K562 (cell line): ENCODE data around the gene ASCL2. TPM values are rescaled to one million over a fixed set of nuclear protein-coding genes. Genes with fewer than 3 reads are reported as not detected.

Source experiments
- ATF1 ChIP-seq, 2 experiments: fragments of 450-650 bp in 1 of 2; IDR thresholded peaks; 2 replicates each; pipeline ENCODE4 v1.6.1; 2016; ENCODE audit warnings: missing compliant biosample characterization in 1 of 2, missing genetic modification characterization in 1 of 2
- CXXC5 ChIP-seq: fragments of 250-450 bp; sonication (Bioruptor Pico); IDR thresholded peaks from 2 replicates; pipeline ENCODE4 v1.8.0; 2022; ENCODE audit warnings: inconsistent platforms, mild to moderate bottlenecking, moderate library complexity
- ETV1 ChIP-seq: fragments of 450-650 bp; conservative IDR thresholded peaks from 2 replicates; pipeline ENCODE4 v1.6.1; 2016; ENCODE audit warnings: missing genetic modification characterization, control low read depth, low read depth, missing compliant biosample characterization
- GABPB1 ChIP-seq: sonication (generic); formaldehyde crosslinking; IDR thresholded peaks from 2 replicates; pipeline ENCODE4 v1.8.0; 2022; ENCODE audit warnings: mild to moderate bottlenecking, missing genetic modification reagents
- HDAC6 ChIP-seq: IDR thresholded peaks from 2 replicates; pipeline ENCODE4 v1.6.1; 2012; ENCODE audit warnings: low read depth, mild to moderate bottlenecking, control low read depth, inconsistent platforms, low read length, moderate library complexity
- HNRNPLL ChIP-seq: fragments of 200-400 bp; formaldehyde crosslinking; IDR thresholded peaks from 2 replicates; pipeline ENCODE4 v1.6.1; 2017; ENCODE audit warnings: low read length, low read depth, mild to moderate bottlenecking; ENCODE audit not compliant: poor library complexity, severe bottlenecking
- SAP30 ChIP-seq: fragments of 200-600 bp; sonication (generic); IDR thresholded peaks from 2 replicates; pipeline ENCODE4 v1.6.1; 2012; ENCODE audit warnings: borderline replicate concordance, low read depth, mild to moderate bottlenecking, moderate library complexity, low read length, control low read depth, inconsistent platforms; ENCODE audit not compliant: insufficient read depth, poor library complexity, severe bottlenecking
- SOX6 ChIP-seq: fragments of 450-650 bp; IDR thresholded peaks from 2 replicates; pipeline ENCODE4 v1.6.1; 2014; ENCODE audit warnings: mild to moderate bottlenecking
- STAG1 ChIP-seq: sonication (generic); formaldehyde crosslinking; IDR thresholded peaks from 2 replicates; pipeline ENCODE4 v1.5.0; 2020; ENCODE audit warnings: missing genetic modification reagents, borderline replicate concordance
- TEAD4 ChIP-seq, 2 experiments: sonication (generic) in 1 of 2; formaldehyde crosslinking in 1 of 2; IDR thresholded peaks; 2 replicates each; pipeline versions ENCODE4 v1.6.1 to v1.8.0; 2012 to 2022; ENCODE audit warnings: borderline replicate concordance in 1 of 2, inconsistent platforms in 1 of 2, low read length in 1 of 2, mild to moderate bottlenecking in 1 of 2, missing genetic modification reagents in 1 of 2
- ZFX ChIP-seq: sonication (generic); formaldehyde crosslinking; IDR thresholded peaks from 2 replicates; pipeline ENCODE4 v1.8.0; 2022; ENCODE audit warnings: mild to moderate bottlenecking, missing genetic modification reagents, moderate library complexity
- polyA plus RNA-seq, 8 experiments: library from polyadenylated mRNA; depleted of rRNA in 4 of 8; stranded (reverse) in 5 of 8; unstranded in 3 of 8; fragments of >200 nt; fragmentation: Nextera tagmentation in 2 of 8; fragmentation: Illumina TruSeq in 1 of 8; extraction: Ambion mirVana in 2 of 8; extraction: Trizol in 1 of 8; gene quantifications; 2 replicates each; pipeline versions ENCODE4 v1.2.1 to v1.2.3, GENCODE V29; 2011 to 2014; ENCODE audit warnings: inconsistent platforms in 1 of 8, missing spikeins in 1 of 8
- total RNA-seq, 7 experiments: library from RNA; depleted of rRNA in 6 of 7; stranded (reverse); fragments of >200 nt in 6 of 7; fragmentation: Illumina TruSeq in 2 of 7; extraction: Trizol in 2 of 7; gene quantifications; 2 replicates each; pipeline versions ENCODE4 v1.2.1 to v1.2.3, GENCODE V29; 2011 to 2021; ENCODE audit warnings: low replicate concordance in 1 of 7
- TF ChIP-seq, protein P1 (sequence below), 3 experiments: IDR thresholded peaks in 2 of 3; conservative IDR thresholded peaks in 1 of 3; 2 replicates each; pipeline ENCODE4 v1.5.1; 2011 to 2012; ENCODE audit warnings: low read length in 3 of 3, mild to moderate bottlenecking in 3 of 3, control low read depth in 2 of 3, improper control_type of control experiment in 1 of 3, inconsistent platforms in 1 of 3, low read depth in 1 of 3, mixed read lengths in 1 of 3, moderate library complexity in 1 of 3; ENCODE audit not compliant: insufficient read depth in 2 of 3
- TF ChIP-seq, protein P2 (sequence below): fragments of 250-450 bp; sonication (Bioruptor Pico); IDR thresholded peaks from 2 replicates; pipeline ENCODE4 v1.6.1; 2021; ENCODE audit warnings: mild to moderate bottlenecking
- TF ChIP-seq, protein P3 (sequence below): sonication (generic); formaldehyde crosslinking; IDR thresholded peaks from 2 replicates; pipeline ENCODE4 v1.8.0; 2023; ENCODE audit warnings: missing genetic modification reagents, mild to moderate bottlenecking, borderline replicate concordance
- TF ChIP-seq, protein P4 (sequence below): sonication (generic); formaldehyde crosslinking; IDR thresholded peaks from 2 replicates; pipeline ENCODE4 v1.8.0; 2022; ENCODE audit warnings: mild to moderate bottlenecking, missing genetic modification reagents

The ASCL2 gene
- total and polyA plus RNA-seq, 9 of the 15 experiments (the other 6 are each of a cell fraction or from before 2014, with no cell fraction given): 0.11 to 1.4 (median 0.36) TPM; not detected in 2

DNA sequence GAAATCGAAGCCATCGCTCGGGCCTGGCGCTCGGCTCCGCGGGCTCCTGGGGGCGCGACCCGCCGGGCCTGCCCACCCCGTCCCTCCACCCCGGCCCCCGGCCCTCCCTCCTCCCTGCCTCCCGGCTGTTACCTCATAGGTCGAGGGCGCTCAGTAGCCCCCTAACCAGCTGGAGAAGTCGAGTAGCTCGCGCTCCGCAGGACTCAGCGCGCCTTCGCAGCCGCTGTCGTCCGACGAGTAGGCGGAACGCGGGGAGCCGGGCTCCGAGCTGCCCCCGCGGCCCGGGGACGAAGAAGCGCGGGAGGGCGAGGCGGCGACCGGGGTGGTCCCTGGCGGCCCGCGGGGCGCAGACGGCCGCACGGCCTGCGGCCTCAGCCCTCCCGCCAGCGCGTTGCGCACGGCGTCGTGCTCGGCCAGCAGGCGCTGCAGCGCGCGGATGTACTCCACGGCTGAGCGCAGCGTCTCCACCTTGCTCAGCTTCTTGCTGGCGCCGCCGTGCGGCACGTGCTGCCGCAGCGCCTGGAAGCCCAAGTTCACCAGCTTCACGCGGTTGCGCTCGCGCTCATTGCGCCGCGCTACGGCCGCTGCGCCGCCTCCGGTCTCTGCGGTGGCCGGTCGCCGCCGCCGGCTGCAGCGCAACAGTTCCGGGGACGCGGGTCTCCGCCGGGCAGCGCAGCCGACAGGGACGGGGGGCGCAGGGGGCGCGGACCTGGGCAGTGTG is 627 bp downstream of the ASCL2 start (continued):
- TF ChIP-seq, protein P1, sequence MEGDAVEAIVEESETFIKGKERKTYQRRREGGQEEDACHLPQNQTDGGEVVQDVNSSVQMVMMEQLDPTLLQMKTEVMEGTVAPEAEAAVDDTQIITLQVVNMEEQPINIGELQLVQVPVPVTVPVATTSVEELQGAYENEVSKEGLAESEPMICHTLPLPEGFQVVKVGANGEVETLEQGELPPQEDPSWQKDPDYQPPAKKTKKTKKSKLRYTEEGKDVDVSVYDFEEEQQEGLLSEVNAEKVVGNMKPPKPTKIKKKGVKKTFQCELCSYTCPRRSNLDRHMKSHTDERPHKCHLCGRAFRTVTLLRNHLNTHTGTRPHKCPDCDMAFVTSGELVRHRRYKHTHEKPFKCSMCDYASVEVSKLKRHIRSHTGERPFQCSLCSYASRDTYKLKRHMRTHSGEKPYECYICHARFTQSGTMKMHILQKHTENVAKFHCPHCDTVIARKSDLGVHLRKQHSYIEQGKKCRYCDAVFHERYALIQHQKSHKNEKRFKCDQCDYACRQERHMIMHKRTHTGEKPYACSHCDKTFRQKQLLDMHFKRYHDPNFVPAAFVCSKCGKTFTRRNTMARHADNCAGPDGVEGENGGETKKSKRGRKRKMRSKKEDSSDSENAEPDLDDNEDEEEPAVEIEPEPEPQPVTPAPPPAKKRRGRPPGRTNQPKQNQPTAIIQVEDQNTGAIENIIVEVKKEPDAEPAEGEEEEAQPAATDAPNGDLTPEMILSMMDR (IDR thresholded peaks at IDR 0.05 in 2 of 3, conservative IDR thresholded peaks at IDR 0.05 in 1 of 3; ENCODE audit: insufficient read depth in 2 of 3, low read depth in 1 of 3, low read length in 3 of 3): peak in 1 of 3 experiments; percentile 47; a peak in 3 of 6 replicates
- no peak for TF ChIP-seq SOX6
- peak; percentile 83 for TF ChIP-seq CXXC5 (CRISPR knock-in tag)
- peak; percentile 30; the same call in 1 of the 2 replicates for TF ChIP-seq ZFX (CRISPR knock-in tag)
- TF ChIP-seq, protein P2, sequence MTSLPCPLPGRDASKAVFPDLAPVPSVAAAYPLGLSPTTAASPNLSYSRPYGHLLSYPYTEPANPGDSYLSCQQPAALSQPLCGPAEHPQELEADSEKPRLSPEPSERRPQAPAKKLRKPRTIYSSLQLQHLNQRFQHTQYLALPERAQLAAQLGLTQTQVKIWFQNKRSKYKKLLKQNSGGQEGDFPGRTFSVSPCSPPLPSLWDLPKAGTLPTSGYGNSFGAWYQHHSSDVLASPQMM (CRISPR knock-in tag): no peak
- TF ChIP-seq ATF1 (CRISPR knock-in tag; IDR thresholded peaks at IDR 0.05): no peak
- TF ChIP-seq ATF1 (tag; IDR thresholded peaks at IDR 0.05): no peak
- peak; percentile 95 for TF ChIP-seq HNRNPLL
- TF ChIP-seq ETV1 (tag): no peak
- TF ChIP-seq STAG1 (CRISPR knock-in tag): peak; percentile 41
- TF ChIP-seq TEAD4 (IDR thresholded peaks at IDR 0.05; ENCODE audit: low read length): no peak
- TF ChIP-seq TEAD4 (CRISPR knock-in tag; IDR thresholded peaks at IDR 0.05; ENCODE audit: borderline replicate concordance): peak; percentile 44; the same call in 1 of the 2 replicates
- TF ChIP-seq SAP30: no peak
- TF ChIP-seq GABPB1 (CRISPR knock-in tag): peak; percentile 47; the same call in 1 of the 2 replicates
- peak; percentile 97 for TF ChIP-seq HDAC6
- TF ChIP-seq, protein P3, sequence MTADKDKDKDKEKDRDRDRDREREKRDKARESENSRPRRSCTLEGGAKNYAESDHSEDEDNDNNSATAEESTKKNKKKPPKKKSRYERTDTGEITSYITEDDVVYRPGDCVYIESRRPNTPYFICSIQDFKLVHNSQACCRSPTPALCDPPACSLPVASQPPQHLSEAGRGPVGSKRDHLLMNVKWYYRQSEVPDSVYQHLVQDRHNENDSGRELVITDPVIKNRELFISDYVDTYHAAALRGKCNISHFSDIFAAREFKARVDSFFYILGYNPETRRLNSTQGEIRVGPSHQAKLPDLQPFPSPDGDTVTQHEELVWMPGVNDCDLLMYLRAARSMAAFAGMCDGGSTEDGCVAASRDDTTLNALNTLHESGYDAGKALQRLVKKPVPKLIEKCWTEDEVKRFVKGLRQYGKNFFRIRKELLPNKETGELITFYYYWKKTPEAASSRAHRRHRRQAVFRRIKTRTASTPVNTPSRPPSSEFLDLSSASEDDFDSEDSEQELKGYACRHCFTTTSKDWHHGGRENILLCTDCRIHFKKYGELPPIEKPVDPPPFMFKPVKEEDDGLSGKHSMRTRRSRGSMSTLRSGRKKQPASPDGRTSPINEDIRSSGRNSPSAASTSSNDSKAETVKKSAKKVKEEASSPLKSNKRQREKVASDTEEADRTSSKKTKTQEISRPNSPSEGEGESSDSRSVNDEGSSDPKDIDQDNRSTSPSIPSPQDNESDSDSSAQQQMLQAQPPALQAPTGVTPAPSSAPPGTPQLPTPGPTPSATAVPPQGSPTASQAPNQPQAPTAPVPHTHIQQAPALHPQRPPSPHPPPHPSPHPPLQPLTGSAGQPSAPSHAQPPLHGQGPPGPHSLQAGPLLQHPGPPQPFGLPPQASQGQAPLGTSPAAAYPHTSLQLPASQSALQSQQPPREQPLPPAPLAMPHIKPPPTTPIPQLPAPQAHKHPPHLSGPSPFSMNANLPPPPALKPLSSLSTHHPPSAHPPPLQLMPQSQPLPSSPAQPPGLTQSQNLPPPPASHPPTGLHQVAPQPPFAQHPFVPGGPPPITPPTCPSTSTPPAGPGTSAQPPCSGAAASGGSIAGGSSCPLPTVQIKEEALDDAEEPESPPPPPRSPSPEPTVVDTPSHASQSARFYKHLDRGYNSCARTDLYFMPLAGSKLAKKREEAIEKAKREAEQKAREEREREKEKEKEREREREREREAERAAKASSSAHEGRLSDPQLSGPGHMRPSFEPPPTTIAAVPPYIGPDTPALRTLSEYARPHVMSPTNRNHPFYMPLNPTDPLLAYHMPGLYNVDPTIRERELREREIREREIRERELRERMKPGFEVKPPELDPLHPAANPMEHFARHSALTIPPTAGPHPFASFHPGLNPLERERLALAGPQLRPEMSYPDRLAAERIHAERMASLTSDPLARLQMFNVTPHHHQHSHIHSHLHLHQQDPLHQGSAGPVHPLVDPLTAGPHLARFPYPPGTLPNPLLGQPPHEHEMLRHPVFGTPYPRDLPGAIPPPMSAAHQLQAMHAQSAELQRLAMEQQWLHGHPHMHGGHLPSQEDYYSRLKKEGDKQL: 0 out of 2 replicates have a peak, but pooled peaks have one; percentile 76
- TF ChIP-seq, protein P4, sequence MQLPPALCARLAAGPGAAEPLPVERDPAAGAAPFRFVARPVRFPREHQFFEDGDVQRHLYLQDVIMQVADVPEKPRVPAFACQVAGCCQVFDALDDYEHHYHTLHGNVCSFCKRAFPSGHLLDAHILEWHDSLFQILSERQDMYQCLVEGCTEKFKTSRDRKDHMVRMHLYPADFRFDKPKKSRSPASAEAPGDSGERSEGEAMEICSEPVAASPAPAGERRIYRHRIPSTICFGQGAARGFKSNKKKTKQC (CRISPR knock-in tag): peak; percentile 95
